Testis (tissue), 3 donors: ENCODE results near the gene ACAA2. TPM values are rescaled to one million over a fixed set of nuclear protein-coding genes. Genes with fewer than 3 reads are reported as not detected.

Experiments used
- DNase-seq: peaks from one replicate; pipeline ENCODE4 v3.0.0-alpha.2; 2019
- H3K27ac ChIP-seq, 2 donors: fragments of 200-600 bp; sonication (generic); one replicate each; pipeline ENCODE4 v1.5.1; 2019
- H3K27me3 ChIP-seq: fragments of 200-600 bp; sonication (generic); one replicate; pipeline ENCODE4 v1.5.1; 2019
- H3K36me3 ChIP-seq: fragments of 200-600 bp; sonication (generic); one replicate; pipeline ENCODE4 v1.5.1; 2017; ENCODE audit warnings: low read depth; ENCODE audit errors: missing control alignments
- H3K4me1 ChIP-seq: fragments of 200-600 bp; sonication (generic); one replicate; pipeline ENCODE4 v1.5.1; 2019
- H3K4me3 ChIP-seq, 2 donors: fragments of 200-600 bp; sonication (generic); one replicate each; pipeline ENCODE4 v1.5.1; 2017 to 2019
- H3K9me3 ChIP-seq: fragments of 200-600 bp; sonication (generic); one replicate; pipeline ENCODE4 v1.5.1; 2017
- POLR2A ChIP-seq: fragments of 450-650 bp; IDR thresholded peaks from one replicate; pipeline ENCODE4 v1.6.1; 2017; ENCODE audit warnings: antibody characterized with exemption, mild to moderate bottlenecking, moderate library complexity
- WGBS, 2 donors: methylation state at CpG; one replicate each; pipeline ENCODE4 v1.1.5; 2018; 5-methylcytosine and 5-hydroxymethylcytosine counted together
- intact Hi-C: fragments of 100-400 bp; cut with DNase I; formaldehyde crosslinking; loops from one replicate; pipeline ENCODE4 v1.15.1; 2023; ENCODE audit warnings: low total_unique reads
- polyA plus RNA-seq: library from polyadenylated mRNA; stranded (reverse); fragments of 350-450 nt; fragmentation: Illumina TruSeq; extraction: RNeasy Lipid Tissue Mini Kit (QIAGEN cat#74804); gene quantifications from one replicate; pipeline ENCODE4 v1.2.3, GENCODE V29; 2014; ENCODE audit warnings: low read depth, low replicate concordance; ENCODE audit not compliant: insufficient read depth
- total RNA-seq, 2 donors: library from RNA; depleted of rRNA; stranded (reverse); fragments of >200 nt; gene quantifications; one replicate each; pipeline ENCODE4 v1.2.3, GENCODE V29; 2016
- TF ChIP-seq, protein P1 (sequence below), 3 experiments: fragments of 450-650 bp in 2 of 3; fragments of 200-600 bp in 1 of 3; sonication (generic) in 1 of 3; IDR thresholded peaks; one replicate each; pipeline ENCODE4 v1.5.1; 2016 to 2019; ENCODE audit warnings: antibody characterized with exemption in 3 of 3, mild to moderate bottlenecking in 2 of 3, moderate library complexity in 1 of 3

ACAA2 gene
- total and polyA plus RNA-seq, 3 donors from 2014 or later: 42.2 to 77.2 (median 48.7) TPM

DNA sequence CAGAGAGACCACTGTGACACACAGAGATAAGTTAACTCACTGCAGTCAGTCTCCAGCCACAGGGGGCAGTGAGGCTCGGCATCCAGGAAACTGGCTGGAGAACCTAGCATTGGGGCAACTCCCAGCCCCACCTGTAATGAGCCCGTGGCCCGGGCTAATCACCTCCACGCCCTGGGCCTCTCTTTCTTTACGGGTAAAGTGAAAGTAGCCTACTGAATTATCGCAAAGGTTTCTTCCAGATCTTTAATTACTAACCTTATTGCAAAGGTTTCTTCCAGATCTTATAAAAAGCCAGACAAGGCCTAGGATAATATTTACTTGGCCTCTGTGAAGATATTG is 45.7 kb upstream of the ACAA2 start:
- TF ChIP-seq POLR2A: no peak
- TF ChIP-seq, protein P1, sequence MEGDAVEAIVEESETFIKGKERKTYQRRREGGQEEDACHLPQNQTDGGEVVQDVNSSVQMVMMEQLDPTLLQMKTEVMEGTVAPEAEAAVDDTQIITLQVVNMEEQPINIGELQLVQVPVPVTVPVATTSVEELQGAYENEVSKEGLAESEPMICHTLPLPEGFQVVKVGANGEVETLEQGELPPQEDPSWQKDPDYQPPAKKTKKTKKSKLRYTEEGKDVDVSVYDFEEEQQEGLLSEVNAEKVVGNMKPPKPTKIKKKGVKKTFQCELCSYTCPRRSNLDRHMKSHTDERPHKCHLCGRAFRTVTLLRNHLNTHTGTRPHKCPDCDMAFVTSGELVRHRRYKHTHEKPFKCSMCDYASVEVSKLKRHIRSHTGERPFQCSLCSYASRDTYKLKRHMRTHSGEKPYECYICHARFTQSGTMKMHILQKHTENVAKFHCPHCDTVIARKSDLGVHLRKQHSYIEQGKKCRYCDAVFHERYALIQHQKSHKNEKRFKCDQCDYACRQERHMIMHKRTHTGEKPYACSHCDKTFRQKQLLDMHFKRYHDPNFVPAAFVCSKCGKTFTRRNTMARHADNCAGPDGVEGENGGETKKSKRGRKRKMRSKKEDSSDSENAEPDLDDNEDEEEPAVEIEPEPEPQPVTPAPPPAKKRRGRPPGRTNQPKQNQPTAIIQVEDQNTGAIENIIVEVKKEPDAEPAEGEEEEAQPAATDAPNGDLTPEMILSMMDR (IDR thresholded peaks at IDR 0.05): no peak
- intact Hi-C loops: no loop called here
- no peak overlapping the region for H3K27ac ChIP-seq

DNA sequence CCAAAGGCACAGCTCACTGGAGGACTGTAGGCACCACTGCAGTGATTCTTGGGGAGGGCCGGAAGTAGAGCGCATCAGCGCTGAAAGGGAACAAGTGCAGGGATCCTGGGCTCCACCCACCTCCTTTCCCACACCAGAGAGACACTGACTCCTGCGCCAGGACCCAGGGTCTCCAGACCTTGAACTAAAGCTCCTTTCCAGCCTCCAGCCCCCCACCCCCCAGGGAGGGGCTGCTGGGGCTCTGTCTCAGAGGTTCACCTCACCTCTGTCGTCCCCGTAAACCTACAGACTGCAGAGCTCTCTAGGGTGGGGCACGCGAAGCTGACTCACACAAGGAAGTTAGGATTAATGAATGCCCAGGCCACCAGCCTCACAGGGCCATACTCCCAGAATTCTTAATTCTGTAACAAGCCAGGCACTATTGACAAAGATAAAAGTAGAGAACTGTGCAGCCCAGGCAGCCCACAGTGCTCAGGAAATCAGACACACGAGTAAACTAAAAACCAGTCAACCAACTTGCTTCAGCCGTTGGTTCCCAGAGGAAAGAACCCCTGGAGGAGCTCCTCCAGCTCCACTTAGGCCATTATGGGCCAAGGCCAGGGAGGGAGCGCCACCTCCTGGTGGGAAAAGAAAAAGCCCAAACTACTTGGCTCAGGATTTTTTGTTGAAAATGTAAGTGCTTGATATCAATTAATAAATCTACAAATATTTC is 45.1 kb upstream of the ACAA2 start:
- no peak overlapping the region for H3K27ac ChIP-seq
- 57 to 69% methylated on average over 7 to 11 of the region's 11 CpGs for WGBS, 2 donors

More for the DNA sequence above, 45.7 kb upstream of the ACAA2 start:
- Histone ChIP-seq H3K4me1 (no peaks in the 10 kb centered on the region), H3K27me3 (no peaks in the 10 kb centered on the region), H3K4me3 (no peak overlapping the region), H3K9me3 (no peaks in the 10 kb centered on the region), H3K36me3 (no peaks in the 10 kb centered on the region)
- DNase-seq: no peak
- 69 to 80% methylated on average over 6 of the region's 6 CpGs for WGBS, 2 donors

DNA sequence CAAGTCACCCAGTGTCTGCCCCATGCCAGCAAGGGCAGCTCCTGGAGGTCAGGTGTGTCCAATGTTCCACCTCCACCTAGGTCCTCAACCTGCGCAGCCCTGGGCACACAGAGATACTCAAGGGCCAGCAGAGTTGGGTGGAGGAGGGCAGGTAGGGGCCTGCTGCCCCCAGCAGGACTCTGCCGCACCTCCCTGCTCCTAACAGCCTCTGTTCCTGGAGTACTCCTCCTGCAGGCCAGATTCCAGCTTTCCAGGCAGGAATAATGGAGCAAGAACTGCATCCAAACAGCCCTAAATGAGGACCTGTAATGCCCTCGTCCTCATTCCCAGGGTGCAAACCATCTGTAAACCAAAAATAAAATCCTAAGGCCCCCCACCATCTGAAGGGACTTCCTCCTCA is 44.4 kb upstream of the ACAA2 start:
- Histone ChIP-seq H3K4me3 (no peak overlapping the region), H3K36me3 (no peaks in the 10 kb centered on the region), H3K4me1 (no peaks in the 10 kb centered on the region), H3K27me3 (no peaks in the 10 kb centered on the region), H3K9me3 (no peaks in the 10 kb centered on the region), H3K27ac (no peak overlapping the region)
- WGBS, 2 donors: 67 to 93% methylated on average over 1 to 3 of the region's 3 CpGs
- TF ChIP-seq, protein P1 (IDR thresholded peaks at IDR 0.05): no peak
- no peak for TF ChIP-seq POLR2A
- no peak for DNase-seq
- intact Hi-C loops: no loop called here

More for the DNA sequence above, 45.1 kb upstream of the ACAA2 start:
- intact Hi-C loops: no loop called here
- Histone ChIP-seq H3K27me3 (no peaks in the 10 kb centered on the region), H3K4me1 (no peaks in the 10 kb centered on the region), H3K9me3 (no peaks in the 10 kb centered on the region), H3K36me3 (no peaks in the 10 kb centered on the region), H3K4me3 (no peak overlapping the region)
- peak; percentile 65 for DNase-seq
- no peak for TF ChIP-seq POLR2A
- TF ChIP-seq, protein P1 (IDR thresholded peaks at IDR 0.05): peak; percentile 72 to 87 (median 81)

DNA sequence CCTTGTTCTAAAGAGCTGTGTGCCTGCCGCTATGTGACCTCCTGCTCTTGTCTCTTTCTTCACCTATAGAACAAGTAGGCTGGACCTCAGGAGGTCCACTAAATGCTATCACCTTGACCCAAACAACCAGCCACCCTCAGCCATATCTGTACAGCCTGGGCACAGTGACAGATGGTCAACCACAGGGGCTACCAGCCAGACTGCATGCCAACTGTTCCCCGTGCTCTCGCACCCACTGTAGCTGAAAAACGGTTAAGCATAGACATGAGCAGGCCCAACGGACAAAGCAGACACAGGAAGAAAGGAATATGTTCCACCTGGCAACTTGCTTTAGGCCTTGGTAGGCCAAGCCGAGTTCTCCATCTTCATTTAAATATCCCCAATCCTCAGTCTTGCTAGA is 43.2 kb upstream of the ACAA2 start:
- Histone ChIP-seq H3K4me1 (no peaks in the 10 kb centered on the region), H3K9me3 (no peaks in the 10 kb centered on the region), H3K4me3 (no peak overlapping the region), H3K36me3 (no peaks in the 10 kb centered on the region), H3K27me3 (no peaks in the 10 kb centered on the region), H3K27ac (no peak overlapping the region)
- WGBS, 2 donors: 86 to 97% methylated on average over 6 of the region's 6 CpGs
- intact Hi-C loops: no loop called here
- TF ChIP-seq POLR2A: no peak
- TF ChIP-seq, protein P1 (IDR thresholded peaks at IDR 0.05): no peak
- no peak for DNase-seq
